HL-60/S4 (cell line): ENCODE measurements around the gene ST3GAL3.
"Not testable (repeated sequence)": the region's sequence is repeated elsewhere in the genome, so short reads cannot be mapped to it uniquely, and the experiment has no call there.

Source experiments
- in situ Hi-C: fragments of 300-500 bp; cut with MboI; formaldehyde crosslinking; loops from 2 replicates; pipeline ENCODE4 v1.14.3; 2022; ENCODE audit warnings: low sequenced_read_pairs

Gene ST3GAL3

DNA sequence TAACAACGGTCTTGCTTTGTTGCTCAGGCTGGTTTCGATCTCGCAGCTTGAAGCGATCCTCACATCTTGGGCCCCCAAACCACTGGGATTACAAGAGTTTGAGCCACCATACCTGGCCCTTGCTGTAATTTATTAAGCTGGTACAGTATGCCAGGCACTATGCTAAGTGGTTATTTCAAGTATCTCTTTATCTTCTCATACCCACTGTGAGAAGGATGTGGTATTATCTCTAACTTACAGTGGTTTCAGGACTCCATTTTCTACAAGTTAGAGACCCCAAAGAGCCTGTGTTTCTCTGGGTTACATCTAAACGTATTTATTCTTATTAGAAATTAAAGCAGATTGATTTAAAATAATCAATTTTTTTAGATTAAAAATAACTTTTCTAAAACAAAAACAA lies 8.1 kb upstream of the ST3GAL3 start:
- in situ Hi-C loops: no loop called here

DNA sequence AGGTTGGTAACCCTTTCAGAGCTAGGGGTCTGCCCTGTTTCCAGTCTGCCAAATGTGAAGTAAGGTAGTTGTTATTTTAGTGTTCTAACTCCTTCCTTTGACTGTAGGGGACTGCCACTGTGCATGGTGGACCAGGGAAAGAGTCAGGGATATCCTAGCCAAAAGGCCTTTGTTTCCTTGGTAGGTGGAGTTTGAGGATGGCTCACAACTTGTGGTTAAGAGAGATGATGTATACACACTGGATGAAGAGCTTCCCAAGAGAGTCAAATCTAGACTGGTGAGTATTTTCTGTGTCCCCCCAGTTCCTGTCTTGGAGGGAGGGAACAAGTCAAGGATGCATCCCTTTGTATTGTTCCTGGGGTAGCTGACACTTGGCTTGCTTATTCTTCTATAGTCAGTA lies 3.5 kb upstream of the ST3GAL3 start:
- in situ Hi-C loops: no loop called here

DNA sequence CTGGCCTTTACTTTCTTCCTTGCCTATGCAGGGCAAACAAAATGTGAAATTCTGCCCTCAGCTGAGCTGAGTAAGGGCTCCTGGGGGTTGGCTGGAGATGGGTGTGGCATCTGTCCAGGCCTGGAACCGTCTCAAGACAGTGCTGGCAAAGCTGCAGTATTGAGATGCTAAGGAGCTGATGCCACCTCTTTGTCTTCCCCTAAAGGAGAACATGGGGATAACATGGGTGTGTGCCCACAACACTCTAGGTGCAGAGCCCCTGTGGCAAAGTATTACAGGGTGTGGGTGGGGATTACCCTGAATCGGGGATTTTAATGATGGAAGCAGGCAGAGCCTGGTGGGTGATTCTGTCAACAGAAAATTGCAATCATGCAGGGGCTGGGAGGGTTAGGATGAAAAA lies 2.5 kb upstream of the ST3GAL3 start:
- in situ Hi-C loops: no loop called here

GRCh38 chr1:43705334-43705733 lies 2.0 kb upstream of the ST3GAL3 start:
- in situ Hi-C loops: no loop called here

DNA sequence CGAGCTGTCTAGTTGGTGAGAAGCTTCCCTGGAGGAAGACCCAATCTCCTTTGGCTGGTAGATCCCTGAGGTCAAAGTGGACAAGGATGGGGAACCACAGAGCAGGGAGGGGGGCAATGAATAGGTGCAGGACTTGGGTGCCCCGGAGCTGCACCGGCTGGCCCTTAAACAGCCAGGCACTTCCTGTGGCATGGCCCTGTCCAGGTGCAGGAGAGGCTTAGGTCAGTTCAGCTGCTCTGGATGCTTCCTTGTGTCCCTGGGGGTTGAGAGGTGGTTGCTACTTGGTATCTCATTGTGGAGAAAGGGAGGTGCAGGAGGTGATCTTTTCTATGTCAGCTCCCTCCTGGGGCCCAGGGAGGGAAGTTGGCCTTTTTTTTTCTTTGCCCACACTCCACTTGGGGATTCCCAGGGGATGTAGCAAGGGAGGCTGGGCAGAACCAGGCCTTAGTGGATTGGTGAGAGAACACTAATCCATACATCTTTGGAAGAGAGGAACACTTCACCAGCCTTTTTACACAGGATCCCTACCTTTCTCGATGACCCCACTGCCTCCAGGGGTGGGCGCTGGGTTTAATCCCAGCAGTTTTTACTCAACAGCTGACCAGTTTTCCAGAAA lies 1.2 kb upstream of the ST3GAL3 start:
- in situ Hi-C loops: no loop called here

GRCh38 chr1:43706598-43707189 lies 642 bp upstream of the ST3GAL3 start:
- in situ Hi-C loops: no loop called here

DNA sequence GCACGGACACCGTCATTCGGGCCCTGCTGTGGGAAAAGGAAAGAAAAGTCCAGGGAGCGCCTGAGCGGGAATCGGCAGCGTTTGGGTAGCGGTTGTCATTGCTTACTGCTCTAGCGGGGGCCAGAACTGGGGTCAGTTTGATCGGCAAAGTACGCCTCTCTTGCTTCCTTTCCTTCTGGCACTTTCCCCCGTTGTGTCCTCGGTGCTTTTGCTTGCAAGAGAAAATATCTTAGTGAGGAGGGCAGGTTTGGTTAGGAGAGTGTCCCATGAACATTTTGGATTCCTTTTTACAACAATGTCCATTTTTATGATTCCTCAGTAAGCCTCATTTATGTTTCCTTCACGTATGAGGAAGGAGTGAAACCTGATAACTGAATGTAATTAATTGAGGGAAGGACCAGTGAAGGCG lies 670 bp downstream of the ST3GAL3 start:
- in situ Hi-C loops: no loop called here

- in situ Hi-C loops: no loop called here
Measured at GRCh38 chr1:43711049-43711448, 3.7 kb downstream of the ST3GAL3 start.

- in situ Hi-C loops: no loop called here
Measured at GRCh38 chr1:43711524-43712386, 4.4 kb downstream of the ST3GAL3 start.

DNA sequence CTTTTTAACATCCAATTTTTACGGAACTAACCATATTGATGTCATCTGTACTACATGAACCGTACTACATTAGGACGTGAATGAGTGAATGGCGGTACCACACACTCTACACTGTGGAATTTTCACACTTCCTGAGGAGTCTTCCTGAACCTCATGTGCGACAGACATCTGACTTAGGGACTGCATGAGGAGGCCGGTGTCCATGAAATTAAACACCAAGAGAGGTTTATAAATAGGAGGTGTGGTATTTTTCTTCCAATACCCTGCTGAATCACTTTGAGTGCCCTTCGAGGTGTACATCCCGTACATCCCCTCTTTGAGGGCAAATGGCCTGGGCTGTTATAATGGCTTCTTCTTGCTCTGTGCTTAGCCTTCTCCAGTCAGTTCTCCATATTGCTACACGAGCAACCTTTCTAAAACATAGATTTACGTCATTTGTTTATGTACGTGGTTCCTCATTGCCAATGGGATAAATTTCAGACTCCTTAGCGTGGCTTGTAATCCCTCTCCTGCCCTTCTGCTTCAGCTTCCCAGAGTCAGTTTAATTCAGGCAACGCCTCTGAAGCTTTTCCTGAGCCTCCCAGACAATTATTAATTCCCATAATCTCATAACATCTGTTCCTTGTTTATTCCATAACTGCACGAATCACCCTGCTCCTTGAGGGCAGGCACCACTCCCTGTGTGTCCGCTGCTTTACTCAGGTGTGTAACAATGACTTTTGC lies 9.4 kb downstream of the ST3GAL3 start:
- in situ Hi-C loops: no loop called here

DNA sequence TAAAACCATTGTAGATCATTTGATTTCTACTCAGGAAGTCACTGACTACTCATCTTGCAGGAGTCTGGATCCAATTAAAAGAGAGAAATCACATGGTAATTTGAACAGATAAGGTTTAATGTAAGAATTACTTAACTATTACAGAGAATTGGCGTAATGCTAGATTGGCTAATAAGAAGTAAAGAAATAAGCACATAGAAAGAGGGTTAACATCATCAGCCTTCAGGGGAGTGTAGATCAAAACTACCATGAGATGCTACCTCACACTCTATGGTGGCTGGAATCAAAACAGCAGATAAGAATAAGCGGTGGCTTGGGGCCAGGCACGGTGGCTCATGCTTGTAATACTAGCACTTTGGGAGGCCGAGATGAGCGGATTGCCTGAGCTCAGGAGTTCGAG lies 11.7 kb downstream of the ST3GAL3 start:
- in situ Hi-C loops: no loop called here

- in situ Hi-C loops: not testable (repeated sequence)
Measured at GRCh38 chr1:43719670-43720419, 12.5 kb downstream of the ST3GAL3 start.

- in situ Hi-C loops: no loop called here
Measured at GRCh38 chr1:43722810-43723209, 15.5 kb downstream of the ST3GAL3 start.

DNA sequence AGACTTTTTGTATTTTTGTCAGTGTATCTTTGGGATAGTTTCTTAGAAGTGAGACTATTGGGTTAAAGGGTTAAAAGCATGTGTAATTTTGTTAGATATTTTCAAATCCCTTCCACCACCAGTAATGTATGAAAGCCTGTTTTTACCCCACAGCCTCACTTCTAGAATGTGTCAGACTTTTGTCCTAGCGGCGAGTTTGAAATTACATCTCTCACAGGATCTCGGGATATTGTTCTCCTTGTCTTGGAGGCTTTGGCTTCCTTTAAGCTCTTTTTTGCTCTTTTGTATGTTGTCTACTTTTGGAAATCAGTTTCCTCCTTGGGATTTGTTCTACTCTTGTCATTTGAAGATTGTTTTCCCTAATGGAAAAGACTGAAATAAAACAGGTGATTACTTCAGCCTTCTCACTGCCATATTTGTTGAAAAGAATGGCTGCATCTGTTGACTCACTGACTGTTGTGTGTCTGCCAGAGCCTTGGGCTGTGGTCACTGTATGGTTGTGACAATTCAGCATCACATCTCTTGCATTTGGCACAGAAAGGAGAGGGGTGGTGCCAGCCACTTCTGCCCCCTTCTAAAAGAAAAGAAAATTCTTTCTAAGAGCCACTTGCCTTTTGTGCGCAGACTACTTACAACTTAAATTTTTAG lies 22.6 kb downstream of the ST3GAL3 start:
- in situ Hi-C loops: no loop called here

DNA sequence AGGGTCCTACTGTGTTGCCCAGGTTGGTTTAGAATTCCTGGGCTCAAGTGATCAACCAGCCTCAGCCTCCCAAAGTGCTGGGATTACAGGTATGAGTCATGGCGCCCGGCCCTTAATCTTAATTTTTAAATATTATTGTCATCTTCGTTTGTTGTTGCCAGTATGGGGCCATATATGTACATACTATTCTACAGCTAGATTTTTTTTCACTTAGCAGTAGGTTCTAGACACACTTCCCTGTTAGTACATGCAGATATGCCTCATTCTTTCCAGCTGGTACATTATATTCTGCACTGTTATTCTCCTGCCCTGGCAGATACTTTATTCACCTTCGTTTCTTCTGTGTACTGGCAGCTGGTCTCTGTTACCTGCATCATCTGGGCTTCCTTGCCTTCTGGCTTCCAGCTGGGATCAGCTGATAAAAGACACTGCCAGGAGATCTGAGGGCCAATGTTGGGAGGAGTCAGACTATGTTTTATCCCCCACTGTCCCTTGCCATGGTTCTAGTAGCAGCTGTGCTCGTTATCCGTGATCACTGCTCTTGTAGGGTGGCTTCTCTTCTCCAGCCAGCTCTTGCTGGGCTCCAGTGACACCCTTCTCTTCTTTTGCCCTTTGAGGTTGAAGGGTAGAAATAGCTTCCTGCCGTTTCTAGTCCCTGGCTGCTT lies 24.7 kb downstream of the ST3GAL3 start:
- in situ Hi-C loops: no loop called here

GRCh38 chr1:43736819-43737218 lies 29.5 kb downstream of the ST3GAL3 start:
- in situ Hi-C loops: no loop called here

DNA sequence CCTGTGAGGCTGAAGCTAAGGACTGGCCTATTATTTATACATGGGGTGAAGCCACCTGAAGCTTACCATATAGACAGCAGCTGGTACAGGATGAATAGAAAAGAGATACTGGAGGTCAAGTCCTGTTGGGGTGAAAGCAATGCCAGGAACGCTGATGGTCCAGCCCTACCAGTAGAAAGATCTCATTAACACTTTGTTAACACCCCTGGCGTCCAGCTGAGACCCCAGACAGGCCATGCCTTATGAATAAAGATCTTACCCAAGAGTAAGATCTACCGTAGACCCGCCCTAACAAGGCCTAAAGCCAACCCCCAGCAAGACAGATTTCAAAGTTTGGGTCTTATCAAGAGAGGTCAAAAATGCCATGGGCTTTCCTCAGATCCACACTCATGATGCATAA lies 34.7 kb downstream of the ST3GAL3 start:
- in situ Hi-C loops: no loop called here

DNA sequence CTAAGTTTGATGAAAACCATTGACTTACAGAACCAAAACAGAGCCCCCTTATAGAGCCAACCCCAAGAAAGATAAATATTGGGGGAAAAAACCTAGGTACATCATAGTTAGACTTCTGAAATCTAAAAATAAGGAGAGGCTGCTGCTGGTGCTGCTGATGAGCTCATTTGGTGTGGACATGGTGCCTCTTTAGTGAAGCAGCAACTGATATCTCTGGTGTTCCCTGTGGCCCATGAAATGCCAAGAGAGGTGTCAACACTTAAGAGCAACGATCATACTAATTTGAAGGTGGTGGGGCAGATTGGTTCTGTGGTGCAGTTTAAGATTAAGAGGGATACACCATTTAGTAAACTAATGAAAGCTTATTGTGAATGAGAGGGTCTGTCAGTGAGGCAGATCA lies 35.9 kb downstream of the ST3GAL3 start:
- in situ Hi-C loops: no loop called here

GRCh38 chr1:43747736-43748135 lies 40.4 kb downstream of the ST3GAL3 start:
- in situ Hi-C loops: no loop called here

GRCh38 chr1:43750083-43750482 lies 42.7 kb downstream of the ST3GAL3 start:
- in situ Hi-C loops: loop anchor here (25.0 kb wide), 1 partner anchor 287 kb away; the partner anchor contains the start of gene SLC6A9
